PC-3 (cell line): ENCODE data around the gene EVL. TPM values are rescaled to one million over a fixed set of nuclear protein-coding genes. Genes with fewer than 3 reads are reported as not detected.

Experiments used
- ATAC-seq: fragments of 200-7000 bp; cut with Tn5 transposase; 2 replicates; pipeline ENCODE4 v1.9.1; 2020; ENCODE audit warnings: mild to moderate bottlenecking, moderate library complexity
- BruUV-seq: library from RNA; stranded (reverse); fragments of 400-500 nt; replicated peaks from 2 replicates; lab custom pipeline; 2021; lab: Mats Ljungman, UMichigan
- CTCF ChIA-PET: fragments of 300-600 bp; sonication (Branson Sonifier 250); formaldehyde crosslinking; loops from one replicate; lab custom pipeline; 2022; ENCODE audit warnings: antibody characterized with exemption; lab: Charles Lee
- POLR2A ChIA-PET: fragments of 300-600 bp; sonication (Branson Sonifier 250); formaldehyde crosslinking; loops from one replicate; lab custom pipeline; 2022; ENCODE audit warnings: antibody characterized with exemption; ENCODE audit not compliant: unreplicated experiment; lab: Charles Lee
- DNase-seq: peaks from one replicate; pipeline ENCODE4 v3.0.0-alpha.2; 2015
- H2AFZ ChIP-seq: fragments of 300-600 bp; sonication (generic); 2 replicates; pipeline ENCODE4 v1.6.0; 2016; ENCODE audit warnings: antibody characterized with exemption, low read length
- H3F3A ChIP-seq: fragments of 300-600 bp; sonication (generic); one replicate; pipeline ENCODE4 v1.6.0; 2017; ENCODE audit warnings: antibody characterized with exemption, low read length, control low read depth, mild to moderate bottlenecking; ENCODE audit not compliant: unreplicated experiment
- H3K27ac ChIP-seq: fragments of 300-600 bp; sonication (generic); 2 replicates; pipeline ENCODE4 v1.5.1; 2016; ENCODE audit warnings: mild to moderate bottlenecking, low read length
- H3K27me3 ChIP-seq: fragments of 300-600 bp; sonication (generic); 2 replicates; pipeline ENCODE4 v1.6.1; 2016; ENCODE audit warnings: low read length, mixed read lengths
- H3K36me3 ChIP-seq: fragments of 300-600 bp; sonication (generic); 2 replicates; pipeline ENCODE4 v1.6.1; 2016; ENCODE audit warnings: low read depth, mixed run types, low read length, mixed read lengths
- H3K4me1 ChIP-seq: fragments of 300-600 bp; sonication (generic); 2 replicates; pipeline ENCODE4 v1.5.1; 2016; ENCODE audit warnings: low read length; ENCODE audit not compliant: insufficient read depth
- H3K4me2 ChIP-seq: fragments of 300-600 bp; sonication (generic); 2 replicates; pipeline ENCODE4 v1.6.0; 2016; ENCODE audit warnings: low read length
- H3K4me3 ChIP-seq: fragments of 300-600 bp; sonication (generic); 2 replicates; pipeline ENCODE4 v1.5.1; 2016; ENCODE audit warnings: mild to moderate bottlenecking, low read length, mixed read lengths
- H3K79me2 ChIP-seq: fragments of 300-600 bp; sonication (generic); 2 replicates; pipeline ENCODE4 v1.6.1; 2017; ENCODE audit warnings: low read length, mixed read lengths
- H3K9ac ChIP-seq: fragments of 300-600 bp; sonication (generic); 2 replicates; pipeline ENCODE4 v1.6.0; 2016; ENCODE audit warnings: mild to moderate bottlenecking, low read length
- H3K9me2 ChIP-seq: fragments of 300-600 bp; sonication (generic); replicated peaks from 2 replicates; pipeline ENCODE4 v1.6.1; 2016; ENCODE audit warnings: mixed run types, low read length, mixed read lengths
- H3K9me3 ChIP-seq: fragments of 300-600 bp; sonication (generic); 2 replicates; pipeline ENCODE4 v1.6.1; 2016; ENCODE audit warnings: low read length, mixed read lengths
- H4K20me1 ChIP-seq: fragments of 300-600 bp; sonication (generic); 2 replicates; pipeline ENCODE4 v1.6.1; 2016; ENCODE audit warnings: low read length, mixed read lengths
- CTCF ChIP-seq: fragments of 300-600 bp; sonication (generic); conservative IDR thresholded peaks from 2 replicates; pipeline ENCODE4 v1.5.1; 2017; ENCODE audit warnings: antibody characterized with exemption, low read depth, mild to moderate bottlenecking, low read length
- EZH2 ChIP-seq: fragments of 300-600 bp; sonication (generic); IDR thresholded peaks from one replicate; pipeline ENCODE4 v1.6.1; 2017; ENCODE audit warnings: antibody characterized with exemption, mild to moderate bottlenecking, low read length; ENCODE audit not compliant: unreplicated experiment
- EZH2phosphoT487 ChIP-seq: fragments of 300-600 bp; sonication (generic); IDR thresholded peaks from 2 replicates; pipeline ENCODE4 v1.6.1; 2018; ENCODE audit warnings: mild to moderate bottlenecking, antibody characterized with exemption, low read length, borderline replicate concordance
- intact Hi-C: fragments of 100-400 bp; cut with micrococcal nuclease; formaldehyde crosslinking; loops from 2 replicates; pipeline ENCODE4 v1.9.0; 2023
- total RNA-seq: library from RNA; depleted of rRNA; stranded (reverse); fragments of >200 nt; gene quantifications from 2 replicates; pipeline ENCODE4 v1.2.3, GENCODE V29; 2014

The EVL gene
- total RNA-seq, 1 experiment from 2014 or later: 26.5 TPM

GRCh38 chr14:100065942-100066574, 836 bp downstream of the EVL start:
- intact Hi-C loops: no loop called here
- Histone ChIP-seq H3F3A (no peaks in the 10 kb centered on the region), H3K36me3 (no peaks in the 10 kb centered on the region), H4K20me1 (no peaks in the 10 kb centered on the region), H3K4me1 (peaks cover 26% of the 10 kb centered on the region), H3K9me3 (no peaks in the 10 kb centered on the region), H3K9ac (no peak overlapping the region), H3K4me2 (no peak overlapping the region), H2AFZ (no peak overlapping the region), H3K27ac (no peak overlapping the region), H3K4me3 (no peak overlapping the region), H3K27me3 (no peaks in the 10 kb centered on the region), H3K79me2 (peaks cover 6% of the 10 kb centered on the region), H3K9me2 (no peaks in the 10 kb centered on the region)
- ChIA-PET CTCF (no interaction called here), POLR2A (no interaction called here)
- no peak for TF ChIP-seq EZH2phosphoT487
- TF ChIP-seq CTCF: no peak
- no peak for TF ChIP-seq EZH2
- DNase-seq (no peak), ATAC-seq (no peak)
- BruUV-seq: no TSS peak

- DNase-seq (no peak), ATAC-seq (no peak)
- Histone ChIP-seq H3K9me2 (no peaks in the 10 kb centered on the region), H3F3A (no peaks in the 10 kb centered on the region), H3K36me3 (no peaks in the 10 kb centered on the region), H3K27me3 (no peaks in the 10 kb centered on the region), H3K79me2 (peaks cover 6% of the 10 kb centered on the region), H3K4me1 (peaks cover 26% of the 10 kb centered on the region), H4K20me1 (no peaks in the 10 kb centered on the region), H3K9ac (no peak overlapping the region), H2AFZ (no peak overlapping the region), H3K4me3 (no peak overlapping the region), H3K9me3 (no peaks in the 10 kb centered on the region), H3K27ac (no peak overlapping the region), H3K4me2 (no peak overlapping the region)
- no TSS peak for BruUV-seq
- TF ChIP-seq EZH2: no peak
- no peak for TF ChIP-seq CTCF
- no peak for TF ChIP-seq EZH2phosphoT487
- CTCF ChIA-PET: no interaction called here
- POLR2A ChIA-PET: no interaction called here
- intact Hi-C loops: no loop called here
These were observed 1.7 kb downstream of the EVL start for GRCh38 chr14:100066962-100067361.

GRCh38 chr14:100067481-100067880, 2.3 kb downstream of the EVL start:
- no peak for DNase-seq
- H3K27me3 ChIP-seq: no peaks in the 10 kb centered on the region
- peaks cover 26% of the 10 kb centered on the region for H3K4me1 ChIP-seq
- no peaks in the 10 kb centered on the region for H3K9me3 ChIP-seq
- intact Hi-C loops: no loop called here
- ChIA-PET CTCF (no interaction called here), POLR2A (no interaction called here)
- no peak for ATAC-seq
- H3K9ac ChIP-seq: 0 out of 2 replicates have a peak overlapping the region, but pooled peaks have one; percentile 52
- H3K79me2 ChIP-seq: peaks cover 6% of the 10 kb centered on the region
- peak overlapping the region; percentile 88 for H3K27ac ChIP-seq
- no peak for TF ChIP-seq EZH2phosphoT487
- TF ChIP-seq EZH2: no peak
- TF ChIP-seq CTCF: no peak
- BruUV-seq: no TSS peak
- H3K9me2 ChIP-seq: no peaks in the 10 kb centered on the region
- no peak overlapping the region; the same call in 1 of the 2 replicates for H3K4me2 ChIP-seq
- no peak overlapping the region for H2AFZ ChIP-seq
- no peaks in the 10 kb centered on the region for H3K36me3 ChIP-seq
- H3F3A ChIP-seq: no peaks in the 10 kb centered on the region
- H4K20me1 ChIP-seq: no peaks in the 10 kb centered on the region
- H3K4me3 ChIP-seq: no peak overlapping the region
